ENCODE data around the gene ZNF221. TPM values are rescaled to one million over a fixed set of nuclear protein-coding genes. Genes with fewer than 3 reads are reported as not detected.
A peak's percentile ranks its signal among the peaks of the same experiment; 100 is the strongest.

Gene ZNF221
- total and polyA plus RNA-seq, 9 of the 15 experiments (the other 6 are each of a cell fraction or from before 2014, with no cell fraction given): 0.32 to 1.4 (median 0.45) TPM

GRCh38 chr19:43983912-43984686 is 33.1 kb downstream of the ZNF221 start, which contains the start of gene ZNF155 (continued):
- TF ChIP-seq ATF3 (IDR thresholded peaks at IDR 0.05) (peak; percentile 25; the same call in 1 of the 2 replicates), ATF3 (CRISPR knock-in tag; conservative IDR thresholded peaks at IDR 0.05) (no peak), MAZ (CRISPR knock-in tag; conservative IDR thresholded peaks at IDR 0.05 in 1 of 2, IDR thresholded peaks at IDR 0.05 in 1 of 2) (0 out of 4 replicates have a peak, but pooled peaks of 1 of the 2 experiments have one; percentile 21), HMGXB4 (CRISPR knock-in tag; IDR thresholded peaks at IDR 0.05) (no peak), NR2C2 (CRISPR knock-in tag; IDR thresholded peaks at IDR 0.05) (no peak), NR2C2 (tag; IDR thresholded peaks at IDR 0.05) (peak; percentile 89), NR2C1 (IDR thresholded peaks at IDR 0.05) (0 out of 2 replicates have a peak, but pooled peaks have one; percentile 13), NR2C1 (tag; IDR thresholded peaks at IDR 0.05) (peak; percentile 87), ZBTB1 (CRISPR knock-in tag; IDR thresholded peaks at IDR 0.05; ENCODE audit: borderline replicate concordance, low read depth) (no peak), DIDO1 (tag; IDR thresholded peaks at IDR 0.05; ENCODE audit: low read depth) (no peak), ARHGAP35 (IDR thresholded peaks at IDR 0.05; ENCODE audit: partially characterized antibody) (no peak), ZC3H8 (IDR thresholded peaks at IDR 0.05) (no peak), PML (IDR thresholded peaks at IDR 0.05; ENCODE audit: low read length) (no peak), GABPB1 (CRISPR knock-in tag; IDR thresholded peaks at IDR 0.05) (peak; percentile 71; the same call in 1 of the 2 replicates), ZNF175 (CRISPR knock-in tag; IDR thresholded peaks at IDR 0.05; ENCODE audit: low read depth) (0 out of 2 replicates have a peak, but pooled peaks have one; percentile 38), RBM22 (IDR thresholded peaks at IDR 0.05; ENCODE audit: low read depth, low read length, poor library complexity, severe bottlenecking) (no peak)
- TF ChIP-seq, protein P1, sequence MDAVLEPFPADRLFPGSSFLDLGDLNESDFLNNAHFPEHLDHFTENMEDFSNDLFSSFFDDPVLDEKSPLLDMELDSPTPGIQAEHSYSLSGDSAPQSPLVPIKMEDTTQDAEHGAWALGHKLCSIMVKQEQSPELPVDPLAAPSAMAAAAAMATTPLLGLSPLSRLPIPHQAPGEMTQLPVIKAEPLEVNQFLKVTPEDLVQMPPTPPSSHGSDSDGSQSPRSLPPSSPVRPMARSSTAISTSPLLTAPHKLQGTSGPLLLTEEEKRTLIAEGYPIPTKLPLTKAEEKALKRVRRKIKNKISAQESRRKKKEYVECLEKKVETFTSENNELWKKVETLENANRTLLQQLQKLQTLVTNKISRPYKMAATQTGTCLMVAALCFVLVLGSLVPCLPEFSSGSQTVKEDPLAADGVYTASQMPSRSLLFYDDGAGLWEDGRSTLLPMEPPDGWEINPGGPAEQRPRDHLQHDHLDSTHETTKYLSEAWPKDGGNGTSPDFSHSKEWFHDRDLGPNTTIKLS (IDR thresholded peaks at IDR 0.05; ENCODE audit: borderline replicate concordance, low read depth): peak; percentile 57; the same call in 1 of the 2 replicates
- TF ChIP-seq, protein P2, sequence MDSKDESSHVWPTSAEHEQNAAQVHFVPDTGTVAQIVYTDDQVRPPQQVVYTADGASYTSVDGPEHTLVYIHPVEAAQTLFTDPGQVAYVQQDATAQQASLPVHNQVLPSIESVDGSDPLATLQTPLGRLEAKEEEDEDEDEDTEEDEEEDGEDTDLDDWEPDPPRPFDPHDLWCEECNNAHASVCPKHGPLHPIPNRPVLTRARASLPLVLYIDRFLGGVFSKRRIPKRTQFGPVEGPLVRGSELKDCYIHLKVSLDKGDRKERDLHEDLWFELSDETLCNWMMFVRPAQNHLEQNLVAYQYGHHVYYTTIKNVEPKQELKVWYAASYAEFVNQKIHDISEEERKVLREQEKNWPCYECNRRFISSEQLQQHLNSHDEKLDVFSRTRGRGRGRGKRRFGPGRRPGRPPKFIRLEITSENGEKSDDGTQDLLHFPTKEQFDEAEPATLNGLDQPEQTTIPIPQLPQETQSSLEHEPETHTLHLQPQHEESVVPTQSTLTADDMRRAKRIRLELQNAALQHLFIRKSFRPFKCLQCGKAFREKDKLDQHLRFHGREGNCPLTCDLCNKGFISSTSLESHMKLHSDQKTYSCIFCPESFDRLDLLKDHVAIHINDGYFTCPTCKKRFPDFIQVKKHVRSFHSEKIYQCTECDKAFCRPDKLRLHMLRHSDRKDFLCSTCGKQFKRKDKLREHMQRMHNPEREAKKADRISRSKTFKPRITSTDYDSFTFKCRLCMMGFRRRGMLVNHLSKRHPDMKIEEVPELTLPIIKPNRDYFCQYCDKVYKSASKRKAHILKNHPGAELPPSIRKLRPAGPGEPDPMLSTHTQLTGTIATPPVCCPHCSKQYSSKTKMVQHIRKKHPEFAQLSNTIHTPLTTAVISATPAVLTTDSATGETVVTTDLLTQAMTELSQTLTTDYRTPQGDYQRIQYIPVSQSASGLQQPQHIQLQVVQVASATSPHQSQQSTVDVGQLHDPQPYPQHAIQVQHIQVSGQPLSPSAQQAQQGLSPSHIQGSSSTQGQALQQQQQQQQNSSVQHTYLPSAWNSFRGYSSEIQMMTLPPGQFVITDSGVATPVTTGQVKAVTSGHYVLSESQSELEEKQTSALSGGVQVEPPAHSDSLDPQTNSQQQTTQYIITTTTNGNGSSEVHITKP (IDR thresholded peaks at IDR 0.05; ENCODE audit: partially characterized antibody): peak; percentile 12
